H1 (cell line): Measurements from ENCODE around the gene CHD9.

Experiments used
- CEBPB ChIP-seq: IDR thresholded peaks from 2 replicates; pipeline ENCODE4 v1.6.1; 2012; ENCODE audit warnings: low read depth, low read length
- CHD2 ChIP-seq: IDR thresholded peaks from 2 replicates; pipeline ENCODE4 v1.6.1; 2012; ENCODE audit warnings: low read length, improper control_type of control experiment
- CREB1 ChIP-seq: IDR thresholded peaks from 2 replicates; pipeline ENCODE4 v1.6.1; 2012; ENCODE audit warnings: inconsistent platforms
- CTCF ChIP-seq, 3 experiments: IDR thresholded peaks; 1 replicate in 2 of 3; 2 replicates in 1 of 3; pipeline versions ENCODE4 v1.5.1 to v1.6.1; 2011; ENCODE audit warnings: low read length in 3 of 3, mild to moderate bottlenecking in 3 of 3, inconsistent platforms in 2 of 3, low read depth in 1 of 3, moderate library complexity in 1 of 3; ENCODE audit not compliant: insufficient read depth in 1 of 3; ENCODE audit errors: control extremely low read depth in 1 of 3
- EP300 ChIP-seq, 2 experiments: IDR thresholded peaks; 1 replicate in 1 of 2; 2 replicates in 1 of 2; pipeline ENCODE4 v1.6.1; 2011 to 2012; ENCODE audit warnings: low read depth in 2 of 2, low read length in 2 of 2, mild to moderate bottlenecking in 2 of 2, borderline replicate concordance in 1 of 2, inconsistent platforms in 1 of 2, moderate library complexity in 1 of 2
- EZH2 ChIP-seq: fragments of 200-600 bp; sonication (generic); IDR thresholded peaks from 2 replicates; pipeline ENCODE4 v1.7.1; 2012; ENCODE audit warnings: low read depth, mild to moderate bottlenecking, moderate library complexity, low read length, inconsistent platforms; ENCODE audit not compliant: severe bottlenecking
- POLR2A ChIP-seq, 2 experiments: IDR thresholded peaks; 1 replicate in 1 of 2; 2 replicates in 1 of 2; pipeline ENCODE4 v1.6.1; 2011; ENCODE audit warnings: low read depth in 2 of 2, low read length in 2 of 2, mild to moderate bottlenecking in 2 of 2; ENCODE audit errors: control extremely low read depth in 1 of 2
- POLR2AphosphoS5 ChIP-seq: IDR thresholded peaks from 2 replicates; pipeline ENCODE4 v1.6.1; 2011; ENCODE audit warnings: low read depth, low read length
- RNF2 ChIP-seq: fragments of 200-900, 300-1000 bp; sonication (generic); IDR thresholded peaks from 2 replicates; pipeline ENCODE4 v1.7.1; 2016; ENCODE audit warnings: borderline replicate concordance, low read depth, mild to moderate bottlenecking, antibody characterized with exemption, low read length; ENCODE audit not compliant: poor library complexity, severe bottlenecking; ENCODE audit errors: missing control alignments
- SIRT6 ChIP-seq: IDR thresholded peaks from one replicate; pipeline ENCODE4 v1.7.1; 2012; ENCODE audit warnings: low read length, inconsistent platforms
- SP1 ChIP-seq: IDR thresholded peaks from 2 replicates; pipeline ENCODE4 v1.6.1; 2011; ENCODE audit warnings: low read depth, low read length
- TAF1 ChIP-seq: IDR thresholded peaks from 2 replicates; pipeline ENCODE4 v1.6.1; 2011; ENCODE audit warnings: mild to moderate bottlenecking, low read depth, low read length
- TCF12 ChIP-seq: IDR thresholded peaks from 2 replicates; pipeline ENCODE4 v1.6.1; 2011; ENCODE audit warnings: low read depth, mild to moderate bottlenecking, low read length
- ZNF274 ChIP-seq: IDR thresholded peaks from 2 replicates; pipeline ENCODE4 v1.7.0; 2012; ENCODE audit warnings: low read length, borderline replicate concordance; ENCODE audit errors: extremely low read depth

- no peak for TF ChIP-seq ZNF274
- TF ChIP-seq EZH2 = no peak
- TF ChIP-seq CTCF (IDR thresholded peaks at IDR 0.05; ENCODE audit: control extremely low read depth in 1 of 3, insufficient read depth in 1 of 3, low read depth in 1 of 3, low read length in 3 of 3) = no peak
- no peak for TF ChIP-seq TCF12
- no peak for TF ChIP-seq POLR2AphosphoS5
- TF ChIP-seq CEBPB = no peak
- TF ChIP-seq SIRT6 = no peak
- no peak for TF ChIP-seq RNF2
- no peak for TF ChIP-seq EP300 (IDR thresholded peaks at IDR 0.05; ENCODE audit: borderline replicate concordance in 1 of 2, low read depth in 2 of 2, low read length in 2 of 2)
- TF ChIP-seq POLR2A (IDR thresholded peaks at IDR 0.05; ENCODE audit: control extremely low read depth in 1 of 2, low read depth in 2 of 2, low read length in 2 of 2) = no peak
- TF ChIP-seq SP1 = no peak
- TF ChIP-seq TAF1 = no peak
- TF ChIP-seq CHD2 = no peak
- TF ChIP-seq CREB1 = no peak
Observed at GRCh38 chr16:53257001-53257400, 202.2 kb downstream of the CHD9 start.
